ENCODE measurements around the gene MYH9.

The MYH9 gene

DNA sequence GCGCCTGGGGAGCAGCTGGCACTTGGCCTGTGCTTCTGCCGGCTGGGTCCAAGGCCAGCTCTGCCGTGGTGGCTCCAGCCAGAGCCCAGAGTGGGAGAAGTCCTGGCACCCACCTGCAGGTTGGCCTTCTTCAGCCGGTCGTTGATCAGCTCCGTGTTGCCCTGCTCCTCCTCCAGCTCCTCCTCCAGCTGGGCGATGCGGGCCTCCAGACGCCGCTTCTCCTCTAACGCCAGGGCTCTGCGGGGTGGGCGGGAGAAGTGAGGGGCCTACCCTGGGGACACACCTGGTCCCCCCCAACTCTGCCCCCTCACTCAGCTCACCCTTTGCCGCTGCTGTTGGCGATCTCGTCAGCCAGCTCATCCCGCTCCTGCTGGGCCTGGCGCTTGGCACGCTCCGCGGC, 102.2 kb downstream of the MYH9 start:
- H4K20me1 ChIP-seq (ENCODE audit: insufficient read depth, low read length): no peaks in the 10 kb centered on the region
- TF ChIP-seq, protein P1, sequence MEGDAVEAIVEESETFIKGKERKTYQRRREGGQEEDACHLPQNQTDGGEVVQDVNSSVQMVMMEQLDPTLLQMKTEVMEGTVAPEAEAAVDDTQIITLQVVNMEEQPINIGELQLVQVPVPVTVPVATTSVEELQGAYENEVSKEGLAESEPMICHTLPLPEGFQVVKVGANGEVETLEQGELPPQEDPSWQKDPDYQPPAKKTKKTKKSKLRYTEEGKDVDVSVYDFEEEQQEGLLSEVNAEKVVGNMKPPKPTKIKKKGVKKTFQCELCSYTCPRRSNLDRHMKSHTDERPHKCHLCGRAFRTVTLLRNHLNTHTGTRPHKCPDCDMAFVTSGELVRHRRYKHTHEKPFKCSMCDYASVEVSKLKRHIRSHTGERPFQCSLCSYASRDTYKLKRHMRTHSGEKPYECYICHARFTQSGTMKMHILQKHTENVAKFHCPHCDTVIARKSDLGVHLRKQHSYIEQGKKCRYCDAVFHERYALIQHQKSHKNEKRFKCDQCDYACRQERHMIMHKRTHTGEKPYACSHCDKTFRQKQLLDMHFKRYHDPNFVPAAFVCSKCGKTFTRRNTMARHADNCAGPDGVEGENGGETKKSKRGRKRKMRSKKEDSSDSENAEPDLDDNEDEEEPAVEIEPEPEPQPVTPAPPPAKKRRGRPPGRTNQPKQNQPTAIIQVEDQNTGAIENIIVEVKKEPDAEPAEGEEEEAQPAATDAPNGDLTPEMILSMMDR (IDR thresholded peaks at IDR 0.05; ENCODE audit: low read length): no peak
- no peak for TF ChIP-seq EZH2 (IDR thresholded peaks at IDR 0.05; ENCODE audit: borderline replicate concordance, low read length)
- no peaks in the 10 kb centered on the region for H3K9me2 ChIP-seq (ENCODE audit: low read depth, low read length)
- no peaks in the 10 kb centered on the region; the same call in 1 of the 2 replicates for H3F3A ChIP-seq (ENCODE audit: insufficient read depth, low read length)
- H3K79me2 ChIP-seq (ENCODE audit: insufficient read depth, low read length): no peaks in the 10 kb centered on the region
- no peaks in the 10 kb centered on the region for H3K27me3 ChIP-seq (ENCODE audit: insufficient read depth, low read length)
- H3K9ac ChIP-seq (ENCODE audit: low read length): no peak overlapping the region
- H3K9me3 ChIP-seq (ENCODE audit: low read length): no peaks in the 10 kb centered on the region
- no peak overlapping the region for H2AFZ ChIP-seq (ENCODE audit: low read length)
- H3K4me1 ChIP-seq (ENCODE audit: insufficient read depth, low read length, severe bottlenecking): no peaks in the 10 kb centered on the region
- no peak overlapping the region for H3K4me2 ChIP-seq (ENCODE audit: low read length)
- H3K27ac ChIP-seq (ENCODE audit: low read depth, low read length, poor library complexity, severe bottlenecking): no peak overlapping the region
- H3K4me3 ChIP-seq (ENCODE audit: low read depth, low read length, poor library complexity, severe bottlenecking): no peak overlapping the region
- H3K36me3 ChIP-seq (ENCODE audit: insufficient read depth, low read length): peaks cover 91% of the 10 kb centered on the region

DNA sequence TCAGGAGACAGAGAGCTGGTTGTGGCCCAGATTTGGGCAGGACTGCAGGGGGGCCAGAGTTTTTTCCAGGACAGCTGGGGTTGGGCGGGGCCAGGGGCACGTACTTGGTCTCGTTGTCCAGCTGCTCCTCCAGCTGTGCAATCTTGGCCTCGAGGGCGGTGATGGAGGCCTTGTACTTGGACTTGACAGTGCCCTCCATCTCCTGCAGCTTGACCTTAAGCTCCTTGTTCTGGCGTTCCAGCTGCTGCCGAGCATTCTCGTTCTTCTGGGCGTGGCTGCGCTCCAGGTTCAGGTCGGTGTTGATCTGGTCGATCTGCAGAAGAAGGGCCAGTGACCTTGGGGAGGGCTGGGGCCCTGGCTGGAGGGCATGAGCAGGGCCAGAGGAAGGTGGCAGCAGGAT, 102.8 kb downstream of the MYH9 start:
- H3K36me3 ChIP-seq (ENCODE audit: insufficient read depth, low read length): peaks cover 93% of the 10 kb centered on the region
- H3K9ac ChIP-seq (ENCODE audit: low read length): no peak overlapping the region
- H3F3A ChIP-seq (ENCODE audit: insufficient read depth, low read length): no peaks in the 10 kb centered on the region; the same call in 1 of the 2 replicates
- no peaks in the 10 kb centered on the region for H4K20me1 ChIP-seq (ENCODE audit: insufficient read depth, low read length)
- no peaks in the 10 kb centered on the region for H3K9me2 ChIP-seq (ENCODE audit: low read depth, low read length)
- no peaks in the 10 kb centered on the region for H3K79me2 ChIP-seq (ENCODE audit: insufficient read depth, low read length)
- no peak overlapping the region for H3K27ac ChIP-seq (ENCODE audit: low read depth, low read length, poor library complexity, severe bottlenecking)
- no peaks in the 10 kb centered on the region for H3K9me3 ChIP-seq (ENCODE audit: low read length)
- no peaks in the 10 kb centered on the region for H3K4me1 ChIP-seq (ENCODE audit: insufficient read depth, low read length, severe bottlenecking)
- no peak for TF ChIP-seq EZH2 (IDR thresholded peaks at IDR 0.05; ENCODE audit: borderline replicate concordance, low read length)
- TF ChIP-seq, protein P1 (IDR thresholded peaks at IDR 0.05; ENCODE audit: low read length): no peak
- H3K4me2 ChIP-seq (ENCODE audit: low read length): no peak overlapping the region
- H3K4me3 ChIP-seq (ENCODE audit: low read depth, low read length, poor library complexity, severe bottlenecking): no peak overlapping the region
- H3K27me3 ChIP-seq (ENCODE audit: insufficient read depth, low read length): no peaks in the 10 kb centered on the region
- H2AFZ ChIP-seq (ENCODE audit: low read length): no peak overlapping the region

DNA sequence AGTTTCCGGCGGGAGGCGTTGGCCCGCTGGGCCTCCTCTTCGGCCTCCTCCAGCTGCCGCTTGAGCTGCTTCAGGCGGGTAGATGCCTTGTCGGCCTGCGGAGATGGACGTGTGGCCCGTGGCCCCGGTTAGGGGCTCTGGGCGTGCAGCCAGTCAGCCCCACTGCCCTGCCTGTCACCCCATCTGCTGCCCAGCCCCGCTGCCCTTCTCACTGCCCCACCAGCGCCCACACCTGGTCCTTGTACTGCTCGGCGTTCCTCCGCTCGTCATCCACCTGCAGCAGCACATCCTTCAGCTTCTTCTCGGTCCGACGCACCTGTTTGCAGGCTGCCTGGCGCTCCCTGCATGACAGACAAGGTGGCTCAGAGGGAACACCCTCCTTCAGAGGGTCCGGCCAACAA, 103.6 kb downstream of the MYH9 start:
- Histone ChIP-seq H3K4me2 (ENCODE audit: low read length) (no peak overlapping the region), H2AFZ (ENCODE audit: low read length) (no peak overlapping the region), H3K79me2 (ENCODE audit: insufficient read depth, low read length) (no peaks in the 10 kb centered on the region), H3K9me3 (ENCODE audit: low read length) (no peaks in the 10 kb centered on the region), H3K9me2 (ENCODE audit: low read depth, low read length) (no peaks in the 10 kb centered on the region), H3K9ac (ENCODE audit: low read length) (no peak overlapping the region), H4K20me1 (ENCODE audit: insufficient read depth, low read length) (no peaks in the 10 kb centered on the region), H3K27me3 (ENCODE audit: insufficient read depth, low read length) (no peaks in the 10 kb centered on the region), H3K4me1 (ENCODE audit: insufficient read depth, low read length, severe bottlenecking) (no peaks in the 10 kb centered on the region), H3F3A (ENCODE audit: insufficient read depth, low read length) (no peaks in the 10 kb centered on the region; the same call in 1 of the 2 replicates), H3K36me3 (ENCODE audit: insufficient read depth, low read length) (peaks cover 85% of the 10 kb centered on the region), H3K27ac (ENCODE audit: low read depth, low read length, poor library complexity, severe bottlenecking) (no peak overlapping the region), H3K4me3 (ENCODE audit: low read depth, low read length, poor library complexity, severe bottlenecking) (no peak overlapping the region)
- no peak for TF ChIP-seq EZH2 (IDR thresholded peaks at IDR 0.05; ENCODE audit: borderline replicate concordance, low read length)
- TF ChIP-seq, protein P1 (IDR thresholded peaks at IDR 0.05; ENCODE audit: low read length): no peak

All from OCI-LY1 (cell line).